PC-9 (cell line): ENCODE results near the gene TEX261. TPM values are rescaled to one million over a fixed set of nuclear protein-coding genes. Genes with fewer than 3 reads are reported as not detected.

ENCODE experiments used
- BruUV-seq: library from RNA; stranded (reverse); fragments of 400-500 nt; replicated peaks from 2 replicates; lab custom pipeline; 2021; lab: Mats Ljungman, UMichigan
- CTCF ChIA-PET: fragments of 300-600 bp; sonication (Branson Sonifier 250); formaldehyde crosslinking; loops from one replicate; lab custom pipeline; 2022; ENCODE audit warnings: antibody characterized with exemption; lab: Charles Lee
- POLR2A ChIA-PET: fragments of 300-600 bp; sonication (Branson Sonifier 250); formaldehyde crosslinking; loops from one replicate; lab custom pipeline; 2022; ENCODE audit warnings: antibody characterized with exemption; ENCODE audit not compliant: unreplicated experiment; lab: Charles Lee
- DNase-seq, 2 experiments: peaks; one replicate each; pipeline versions ENCODE4 v3.0.0 to v3.0.0-alpha.2; 2015 to 2022; ENCODE audit warnings: mixed read lengths in 1 of 2
- H2AFZ ChIP-seq: fragments of 200-600 bp; sonication (generic); 2 replicates; pipeline ENCODE4 v1.8.1; 2017; ENCODE audit warnings: antibody characterized with exemption
- H3F3A ChIP-seq: fragments of 200-600 bp; sonication (generic); 2 replicates; pipeline ENCODE4 v1.8.1; 2017; ENCODE audit warnings: antibody characterized with exemption, mild to moderate bottlenecking, low read depth; ENCODE audit not compliant: insufficient read depth
- H3K27ac ChIP-seq: fragments of 200-600 bp; sonication (generic); 2 replicates; pipeline ENCODE4 v1.6.1; 2016; ENCODE audit warnings: mixed run types
- H3K27me3 ChIP-seq: fragments of 200-600 bp; sonication (generic); 2 replicates; pipeline ENCODE4 v1.6.1; 2016; ENCODE audit warnings: low read depth, mixed run types; ENCODE audit not compliant: insufficient read depth
- H3K36me3 ChIP-seq: fragments of 200-600 bp; sonication (generic); 2 replicates; pipeline ENCODE4 v1.6.1; 2016; ENCODE audit warnings: low read depth, mixed run types
- H3K4me1 ChIP-seq: fragments of 200-600 bp; sonication (generic); replicated peaks from 2 replicates; pipeline ENCODE4 v1.6.1; 2016; ENCODE audit warnings: mixed run types; ENCODE audit not compliant: insufficient read depth
- H3K4me2 ChIP-seq: fragments of 200-600 bp; sonication (generic); 2 replicates; pipeline ENCODE4 v1.6.1; 2017; ENCODE audit warnings: mixed run types
- H3K4me3 ChIP-seq: fragments of 200-600 bp; sonication (generic); 2 replicates; pipeline ENCODE4 v1.6.1; 2016; ENCODE audit warnings: mixed run types
- H3K79me2 ChIP-seq: fragments of 200-600 bp; sonication (generic); 2 replicates; pipeline ENCODE4 v1.6.1; 2017; ENCODE audit warnings: low read depth, mixed run types
- H3K9me2 ChIP-seq: fragments of 200-600 bp; sonication (generic); 2 replicates; pipeline ENCODE4 v1.8.1; 2017; ENCODE audit warnings: mild to moderate bottlenecking; ENCODE audit not compliant: insufficient read depth
- H3K9me3 ChIP-seq: fragments of 200-600 bp; sonication (generic); 2 replicates; pipeline ENCODE4 v1.8.1; 2016; ENCODE audit warnings: low read depth; ENCODE audit not compliant: insufficient read depth
- H4K20me1 ChIP-seq: fragments of 200-600 bp; sonication (generic); 2 replicates; pipeline ENCODE4 v1.8.1; 2017; ENCODE audit not compliant: insufficient read depth
- EZH2 ChIP-seq: fragments of 200-600 bp; sonication (generic); IDR thresholded peaks from 2 replicates; pipeline ENCODE4 v1.8.0; 2017; ENCODE audit warnings: antibody characterized with exemption, low read depth
- intact Hi-C: fragments of 100-400 bp; cut with micrococcal nuclease; formaldehyde crosslinking; loops from one replicate; pipeline ENCODE4 v1.10.0; 2022; ENCODE audit not compliant: unreplicated experiment
- total RNA-seq: library from RNA; stranded (reverse); gene quantifications from 2 replicates; pipeline ENCODE4 v1.2.3, GENCODE V29; 2021
- TF ChIP-seq, protein P1 (sequence below): fragments of 200-600 bp; sonication (generic); conservative IDR thresholded peaks from 2 replicates; pipeline ENCODE4 v1.6.1; 2017; ENCODE audit warnings: mixed run types, antibody characterized with exemption, mild to moderate bottlenecking, moderate library complexity

The TEX261 gene
- total RNA-seq, 1 experiment from 2014 or later, result 47.6 TPM

DNA sequence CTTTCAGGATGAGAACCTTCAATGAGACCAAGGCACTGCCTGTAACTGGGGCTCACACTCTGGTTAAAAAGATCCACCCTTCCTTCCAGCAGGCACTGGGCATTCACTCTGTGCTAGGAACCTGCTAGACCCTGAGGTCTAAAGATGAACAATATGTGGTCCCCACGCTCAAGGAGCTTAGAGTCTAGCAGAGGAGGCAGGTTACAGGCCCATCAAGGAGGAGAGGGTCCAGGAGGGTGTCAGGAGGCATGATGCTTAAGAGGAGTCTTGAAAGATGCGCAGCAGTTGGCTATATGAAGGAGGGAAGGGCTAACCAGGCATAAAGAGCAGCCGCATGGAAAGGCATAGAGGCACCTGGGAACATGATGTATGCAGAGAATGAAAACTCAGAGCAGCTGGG lies 11.7 kb downstream of the TEX261 start:
- CTCF ChIA-PET, result no interaction called here
- BruUV-seq, result no TSS peak
- peaks cover 4% of the 10 kb centered on the region; the same call in 1 of the 2 replicates for H3F3A ChIP-seq

DNA sequence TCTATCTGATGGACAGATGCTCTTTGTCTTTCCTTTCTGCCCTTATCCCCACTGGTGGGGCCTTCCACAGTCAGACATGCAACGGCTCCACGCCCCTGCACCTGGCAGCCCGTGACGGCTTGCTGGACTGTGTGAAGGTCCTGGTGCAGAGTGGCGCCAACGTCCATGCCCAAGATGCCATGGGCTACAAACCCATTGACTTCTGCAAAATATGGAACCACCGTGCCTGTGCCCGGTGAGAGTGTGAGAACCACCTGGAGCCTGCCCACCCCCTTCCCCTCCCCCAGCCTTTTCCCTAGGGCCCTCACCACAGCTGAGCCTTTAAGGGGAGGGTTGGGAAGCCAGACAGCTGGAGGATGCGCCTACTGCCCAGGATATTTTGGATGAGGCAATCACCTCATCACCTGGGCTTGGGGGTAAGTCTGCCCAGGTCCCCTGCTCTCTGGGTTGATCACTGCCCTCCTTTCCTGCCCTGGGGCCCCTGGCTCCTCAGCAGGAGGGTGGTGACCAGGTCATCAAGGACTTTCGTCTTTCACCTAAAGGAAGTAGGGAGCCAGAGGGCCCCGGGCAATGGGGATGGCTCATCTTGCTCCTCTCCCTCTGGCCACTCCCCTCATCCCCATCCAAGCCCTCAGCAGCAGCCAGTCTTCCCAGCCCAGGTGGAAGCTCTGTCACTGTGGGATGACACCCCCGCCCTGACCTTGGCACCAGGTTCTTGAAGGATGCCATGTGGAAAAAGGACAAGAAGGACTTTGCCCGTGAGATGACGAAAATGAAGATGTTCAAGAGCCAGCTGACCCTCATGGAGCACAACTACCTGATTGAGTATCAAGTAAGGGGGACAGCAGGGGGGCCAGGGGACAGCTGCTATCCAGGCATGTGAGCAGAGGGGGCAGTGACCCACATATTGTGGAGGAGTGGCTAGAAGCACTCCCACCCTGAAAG lies 12.5 kb downstream of the TEX261 start:
- intact Hi-C loops, result no loop called here
- no peaks in the 10 kb centered on the region for H3K9me3 ChIP-seq
- CTCF ChIA-PET, result no interaction called here
- peaks cover 6% of the 10 kb centered on the region; the same call in 1 of the 2 replicates for H3F3A ChIP-seq
- H3K27ac ChIP-seq, result no peak overlapping the region
- H3K9me2 ChIP-seq, result no peaks in the 10 kb centered on the region
- H3K27me3 ChIP-seq, result no peaks in the 10 kb centered on the region
- H3K79me2 ChIP-seq, result no peaks in the 10 kb centered on the region
- POLR2A ChIA-PET, result no interaction called here
- no peaks in the 10 kb centered on the region; the same call in 1 of the 2 replicates for H4K20me1 ChIP-seq
- TF ChIP-seq EZH2, result no peak
- TF ChIP-seq, protein P1, sequence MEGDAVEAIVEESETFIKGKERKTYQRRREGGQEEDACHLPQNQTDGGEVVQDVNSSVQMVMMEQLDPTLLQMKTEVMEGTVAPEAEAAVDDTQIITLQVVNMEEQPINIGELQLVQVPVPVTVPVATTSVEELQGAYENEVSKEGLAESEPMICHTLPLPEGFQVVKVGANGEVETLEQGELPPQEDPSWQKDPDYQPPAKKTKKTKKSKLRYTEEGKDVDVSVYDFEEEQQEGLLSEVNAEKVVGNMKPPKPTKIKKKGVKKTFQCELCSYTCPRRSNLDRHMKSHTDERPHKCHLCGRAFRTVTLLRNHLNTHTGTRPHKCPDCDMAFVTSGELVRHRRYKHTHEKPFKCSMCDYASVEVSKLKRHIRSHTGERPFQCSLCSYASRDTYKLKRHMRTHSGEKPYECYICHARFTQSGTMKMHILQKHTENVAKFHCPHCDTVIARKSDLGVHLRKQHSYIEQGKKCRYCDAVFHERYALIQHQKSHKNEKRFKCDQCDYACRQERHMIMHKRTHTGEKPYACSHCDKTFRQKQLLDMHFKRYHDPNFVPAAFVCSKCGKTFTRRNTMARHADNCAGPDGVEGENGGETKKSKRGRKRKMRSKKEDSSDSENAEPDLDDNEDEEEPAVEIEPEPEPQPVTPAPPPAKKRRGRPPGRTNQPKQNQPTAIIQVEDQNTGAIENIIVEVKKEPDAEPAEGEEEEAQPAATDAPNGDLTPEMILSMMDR, result no peak
- peaks cover 9% of the 10 kb centered on the region for H3K4me1 ChIP-seq
- H3K4me3 ChIP-seq, result no peak overlapping the region
- BruUV-seq, result no TSS peak
- H3K4me2 ChIP-seq, result no peak overlapping the region
- no peak overlapping the region for H2AFZ ChIP-seq
- DNase-seq, result no peak
- H3K36me3 ChIP-seq, result no peaks in the 10 kb centered on the region

More for the DNA sequence above, 11.7 kb downstream of the TEX261 start:
- Histone ChIP-seq H3K27me3 (no peaks in the 10 kb centered on the region), H3K4me3 (no peak overlapping the region), H3K79me2 (no peaks in the 10 kb centered on the region), H3K9me3 (no peaks in the 10 kb centered on the region), H2AFZ (no peak overlapping the region), H3K4me1 (peaks cover 3% of the 10 kb centered on the region), H3K27ac (no peak overlapping the region), H3K36me3 (no peaks in the 10 kb centered on the region), H4K20me1 (no peaks in the 10 kb centered on the region; the same call in 1 of the 2 replicates), H3K4me2 (no peak overlapping the region), H3K9me2 (no peaks in the 10 kb centered on the region)
- POLR2A ChIA-PET, result no interaction called here
- intact Hi-C loops, result no loop called here
- DNase-seq, result no peak
- TF ChIP-seq EZH2, result no peak
- TF ChIP-seq, protein P1, result no peak

DNA sequence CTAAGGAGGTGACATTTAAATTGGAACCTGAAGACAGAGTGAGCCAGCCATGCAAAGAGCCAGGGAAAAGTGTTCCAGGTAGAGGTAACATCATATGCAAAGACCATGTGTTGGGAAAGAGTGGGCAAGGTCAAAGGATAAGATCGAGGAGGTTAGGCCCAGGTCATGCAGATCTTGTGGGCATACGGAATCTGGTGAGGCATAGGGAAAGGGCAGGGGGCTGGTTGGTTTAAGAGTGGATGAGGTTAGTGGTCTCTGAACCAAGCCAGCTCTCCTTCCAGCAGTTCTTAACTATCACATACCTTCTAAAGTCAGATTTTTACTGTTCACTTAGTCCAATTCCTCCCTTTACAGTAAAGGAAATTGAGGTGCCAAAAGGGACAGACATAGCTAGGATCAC lies 13.3 kb downstream of the TEX261 start:
- H2AFZ ChIP-seq, result no peak overlapping the region
- H3K4me1 ChIP-seq, result peaks cover 13% of the 10 kb centered on the region
- H3K27me3 ChIP-seq, result no peaks in the 10 kb centered on the region
- H3K9me3 ChIP-seq, result no peaks in the 10 kb centered on the region
- no TSS peak for BruUV-seq
- POLR2A ChIA-PET, result no interaction called here
- TF ChIP-seq, protein P1, result no peak
- no peak for TF ChIP-seq EZH2
- H3K79me2 ChIP-seq, result no peaks in the 10 kb centered on the region
- H3F3A ChIP-seq, result peaks cover 6% of the 10 kb centered on the region; the same call in 1 of the 2 replicates
- no peaks in the 10 kb centered on the region for H3K36me3 ChIP-seq
- no peak overlapping the region for H3K27ac ChIP-seq
- no peak overlapping the region for H3K4me2 ChIP-seq
- intact Hi-C loops, result no loop called here
- no peak for DNase-seq
- no peaks in the 10 kb centered on the region for H3K9me2 ChIP-seq
- H4K20me1 ChIP-seq, result no peaks in the 10 kb centered on the region; the same call in 1 of the 2 replicates
- CTCF ChIA-PET, result no interaction called here
- H3K4me3 ChIP-seq, result no peak overlapping the region
